Measurements from ENCODE around the gene LPP.

DNA sequence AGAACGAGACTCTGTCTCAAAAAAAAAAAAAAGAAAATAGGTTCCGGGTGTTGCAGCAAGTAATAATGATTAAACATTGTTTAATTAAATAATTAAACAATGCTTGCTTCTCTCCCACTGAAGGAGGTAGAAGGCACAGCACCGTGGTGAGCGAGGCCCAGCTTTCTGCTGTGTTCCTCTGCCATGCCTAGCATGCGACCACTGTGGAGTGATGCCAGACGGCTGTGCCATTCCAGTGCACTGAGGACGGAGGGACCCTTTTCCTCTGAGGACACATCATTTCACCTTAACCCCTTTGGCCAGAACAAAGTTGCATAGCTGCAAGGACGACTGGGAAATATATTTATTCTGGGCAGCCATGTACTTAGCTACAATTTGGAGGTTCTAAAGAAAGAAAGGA lies 695.0 kb downstream of the LPP start:
- TF ChIP-seq CTCF (IDR thresholded peaks at IDR 0.05; ENCODE audit: low read length) (no peak), EZH2 (IDR thresholded peaks at IDR 0.05; ENCODE audit: borderline replicate concordance, low read length) (no peak)
